ENCODE results near the gene ADGRG7.

DNA sequence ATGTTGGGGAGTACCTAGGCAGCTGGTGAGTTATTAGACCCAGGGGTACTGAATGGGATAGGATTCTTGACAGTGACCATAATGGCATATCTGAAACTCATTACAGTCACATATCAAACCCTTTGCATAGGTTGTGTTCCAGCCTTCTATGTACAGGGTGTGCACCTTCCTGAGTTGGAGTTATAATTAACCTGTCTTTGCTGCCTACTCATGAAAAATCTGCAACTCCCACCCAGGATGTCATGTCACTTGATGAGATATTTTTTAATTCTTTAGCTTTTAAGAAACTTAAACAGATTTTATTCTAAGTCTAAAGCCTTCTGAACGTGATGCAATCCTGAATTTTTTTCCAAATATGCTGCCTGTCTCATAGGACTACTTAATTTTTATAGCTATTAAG, 21.1 kb upstream of the ADGRG7 start:
- TF ChIP-seq, protein P1, sequence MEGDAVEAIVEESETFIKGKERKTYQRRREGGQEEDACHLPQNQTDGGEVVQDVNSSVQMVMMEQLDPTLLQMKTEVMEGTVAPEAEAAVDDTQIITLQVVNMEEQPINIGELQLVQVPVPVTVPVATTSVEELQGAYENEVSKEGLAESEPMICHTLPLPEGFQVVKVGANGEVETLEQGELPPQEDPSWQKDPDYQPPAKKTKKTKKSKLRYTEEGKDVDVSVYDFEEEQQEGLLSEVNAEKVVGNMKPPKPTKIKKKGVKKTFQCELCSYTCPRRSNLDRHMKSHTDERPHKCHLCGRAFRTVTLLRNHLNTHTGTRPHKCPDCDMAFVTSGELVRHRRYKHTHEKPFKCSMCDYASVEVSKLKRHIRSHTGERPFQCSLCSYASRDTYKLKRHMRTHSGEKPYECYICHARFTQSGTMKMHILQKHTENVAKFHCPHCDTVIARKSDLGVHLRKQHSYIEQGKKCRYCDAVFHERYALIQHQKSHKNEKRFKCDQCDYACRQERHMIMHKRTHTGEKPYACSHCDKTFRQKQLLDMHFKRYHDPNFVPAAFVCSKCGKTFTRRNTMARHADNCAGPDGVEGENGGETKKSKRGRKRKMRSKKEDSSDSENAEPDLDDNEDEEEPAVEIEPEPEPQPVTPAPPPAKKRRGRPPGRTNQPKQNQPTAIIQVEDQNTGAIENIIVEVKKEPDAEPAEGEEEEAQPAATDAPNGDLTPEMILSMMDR (conservative IDR thresholded peaks at IDR 0.05; ENCODE audit: low read length) = no peak
- TF ChIP-seq EZH2phosphoT487 (IDR thresholded peaks at IDR 0.05; ENCODE audit: borderline replicate concordance, low read depth, low read length) = no peak

All from OCI-LY7 (cell line).